Activated naive CD4-positive, alpha-beta T cell treated with anti-CD3 and anti-CD28 coated beads, Interleukin-2, amount 10 ng/mL, durations not matched to agents 7 days and 5 days (primary cell): Measurements from ENCODE around the gene ADGRV1.
"Not testable (repeated sequence)": the region's sequence is repeated elsewhere in the genome, so short reads cannot be mapped to it uniquely, and the experiment has no call there.

Experiments
- CTCF ChIA-PET: fragments of 350-600 bp; sonication (Branson Sonifier 250); formaldehyde crosslinking; loops from one replicate; lab custom pipeline; 2021; ENCODE audit warnings: antibody characterized with exemption; lab: Charles Lee
- DNase-seq: peaks from one replicate; pipeline ENCODE4 v3.0.0-alpha.2; 2020
- H3K27ac Mint-ChIP-seq: one replicate; pipeline ENCODE4 v1.8.0; 2021; ENCODE audit warnings: mild to moderate bottlenecking, moderate library complexity, mixed read lengths
- H3K27me3 Mint-ChIP-seq: one replicate; pipeline ENCODE4 v1.8.0; 2021; ENCODE audit warnings: mild to moderate bottlenecking, mixed read lengths
- H3K36me3 Mint-ChIP-seq: one replicate; pipeline ENCODE4 v1.8.0; 2021; ENCODE audit warnings: mixed read lengths
- H3K4me1 Mint-ChIP-seq: one replicate; pipeline ENCODE4 v1.8.0; 2021; ENCODE audit warnings: mixed read lengths
- H3K4me3 Mint-ChIP-seq: one replicate; pipeline ENCODE4 v1.8.0; 2021; ENCODE audit warnings: mild to moderate bottlenecking, moderate library complexity, mixed read lengths
- H3K9me3 Mint-ChIP-seq: one replicate; pipeline ENCODE4 v1.8.0; 2021; ENCODE audit warnings: mixed read lengths

ADGRV1 gene

GRCh38 chr5:90709323-90710155, 150.9 kb downstream of the ADGRV1 start:
- Mint-ChIP-seq H3K36me3 (no peaks in the 10 kb centered on the region), H3K27me3 (no peaks in the 10 kb centered on the region), H3K4me3 (no peak overlapping the region), H3K9me3 (no peaks in the 10 kb centered on the region), H3K4me1 (no peaks in the 10 kb centered on the region), H3K27ac (no peak overlapping the region)
- CTCF ChIA-PET, result interaction anchor here (1.2 kb wide), 1 partner anchor 74 kb away, joined by 5 read pairs; no protein-coding TSS in a partner anchor
- no peak for DNase-seq

- no peak for DNase-seq
- Mint-ChIP-seq H3K9me3 (no peaks in the 10 kb centered on the region), H3K27me3 (no peaks in the 10 kb centered on the region), H3K36me3 (no peaks in the 10 kb centered on the region), H3K4me3 (no peak overlapping the region), H3K4me1 (no peaks in the 10 kb centered on the region), H3K27ac (no peak overlapping the region)
- CTCF ChIA-PET, result no interaction called here
Measured at GRCh38 chr5:90718387-90718786, 159.8 kb downstream of the ADGRV1 start.

GRCh38 chr5:90739567-90739966, 181.0 kb downstream of the ADGRV1 start:
- Mint-ChIP-seq H3K4me1 (no peaks in the 10 kb centered on the region), H3K36me3 (no peaks in the 10 kb centered on the region), H3K27me3 (no peaks in the 10 kb centered on the region), H3K27ac (no peak overlapping the region), H3K9me3 (peaks cover 2% of the 10 kb centered on the region), H3K4me3 (no peak overlapping the region)
- CTCF ChIA-PET, result no interaction called here
- no peak for DNase-seq

GRCh38 chr5:90740244-90740799, 181.7 kb downstream of the ADGRV1 start:
- H3K4me1 Mint-ChIP-seq, result no peaks in the 10 kb centered on the region
- DNase-seq, result no peak
- H3K9me3 Mint-ChIP-seq, result peaks cover 2% of the 10 kb centered on the region
- CTCF ChIA-PET, result no interaction called here
- H3K27ac Mint-ChIP-seq, result no peak overlapping the region
- no peak overlapping the region for H3K4me3 Mint-ChIP-seq
- H3K27me3 Mint-ChIP-seq, result no peaks in the 10 kb centered on the region
- H3K36me3 Mint-ChIP-seq, result no peaks in the 10 kb centered on the region

- CTCF ChIA-PET, result no interaction called here
- no peak overlapping the region for H3K4me3 Mint-ChIP-seq
- peaks cover 2% of the 10 kb centered on the region for H3K9me3 Mint-ChIP-seq
- H3K27ac Mint-ChIP-seq, result no peak overlapping the region
- no peaks in the 10 kb centered on the region for H3K36me3 Mint-ChIP-seq
- DNase-seq, result no peak
- no peaks in the 10 kb centered on the region for H3K4me1 Mint-ChIP-seq
- no peaks in the 10 kb centered on the region for H3K27me3 Mint-ChIP-seq
Measured at GRCh38 chr5:90741022-90741564, 182.5 kb downstream of the ADGRV1 start.

- no peak for DNase-seq
- Mint-ChIP-seq H3K4me1 (no peaks in the 10 kb centered on the region), H3K36me3 (no peaks in the 10 kb centered on the region), H3K4me3 (no peak overlapping the region), H3K27me3 (no peaks in the 10 kb centered on the region), H3K9me3 (no peaks in the 10 kb centered on the region), H3K27ac (no peak overlapping the region)
- CTCF ChIA-PET, result no interaction called here
Measured at GRCh38 chr5:90746119-90746518, 187.5 kb downstream of the ADGRV1 start.

- Mint-ChIP-seq H3K27ac (no peak overlapping the region), H3K27me3 (no peaks in the 10 kb centered on the region), H3K4me3 (no peak overlapping the region), H3K36me3 (no peaks in the 10 kb centered on the region), H3K9me3 (no peaks in the 10 kb centered on the region), H3K4me1 (no peaks in the 10 kb centered on the region)
- no peak for DNase-seq
- CTCF ChIA-PET, result no interaction called here
Measured at GRCh38 chr5:90747175-90747574, 188.6 kb downstream of the ADGRV1 start.

GRCh38 chr5:90747693-90748092, 189.1 kb downstream of the ADGRV1 start:
- Mint-ChIP-seq H3K9me3 (no peaks in the 10 kb centered on the region), H3K36me3 (no peaks in the 10 kb centered on the region), H3K4me3 (no peak overlapping the region), H3K4me1 (no peaks in the 10 kb centered on the region), H3K27me3 (no peaks in the 10 kb centered on the region), H3K27ac (no peak overlapping the region)
- CTCF ChIA-PET, result no interaction called here
- DNase-seq, result no peak

GRCh38 chr5:90759119-90759518, 200.5 kb downstream of the ADGRV1 start:
- Mint-ChIP-seq H3K9me3 (no peaks in the 10 kb centered on the region), H3K4me3 (no peak overlapping the region), H3K27ac (no peak overlapping the region), H3K27me3 (no peaks in the 10 kb centered on the region), H3K4me1 (no peaks in the 10 kb centered on the region), H3K36me3 (no peaks in the 10 kb centered on the region)
- DNase-seq, result no peak
- CTCF ChIA-PET, result no interaction called here

GRCh38 chr5:90767710-90768109, 209.1 kb downstream of the ADGRV1 start:
- Mint-ChIP-seq H3K4me1 (no peaks in the 10 kb centered on the region), H3K9me3 (no peaks in the 10 kb centered on the region), H3K27me3 (no peaks in the 10 kb centered on the region), H3K36me3 (no peaks in the 10 kb centered on the region), H3K4me3 (no peak overlapping the region), H3K27ac (no peak overlapping the region)
- no peak for DNase-seq
- CTCF ChIA-PET, result no interaction called here

- DNase-seq, CTCF ChIA-PET, H3K4me1 Mint-ChIP-seq, H3K27ac Mint-ChIP-seq, H3K9me3 Mint-ChIP-seq, H3K27me3 Mint-ChIP-seq, H3K36me3 Mint-ChIP-seq, H3K4me3 Mint-ChIP-seq: not testable (repeated sequence)
Measured at GRCh38 chr5:90770006-90770541, 211.5 kb downstream of the ADGRV1 start.

- Mint-ChIP-seq H3K27me3 (no peaks in the 10 kb centered on the region), H3K9me3 (no peaks in the 10 kb centered on the region), H3K4me1 (no peaks in the 10 kb centered on the region), H3K4me3 (no peak overlapping the region), H3K36me3 (no peaks in the 10 kb centered on the region), H3K27ac (no peak overlapping the region)
- no peak for DNase-seq
- CTCF ChIA-PET, result no interaction called here
Measured at GRCh38 chr5:90777959-90778358, 219.4 kb downstream of the ADGRV1 start.

- Mint-ChIP-seq H3K27ac (no peak overlapping the region), H3K4me3 (no peak overlapping the region), H3K4me1 (no peaks in the 10 kb centered on the region), H3K27me3 (no peaks in the 10 kb centered on the region), H3K36me3 (no peaks in the 10 kb centered on the region), H3K9me3 (no peaks in the 10 kb centered on the region)
- DNase-seq, result peak; percentile 76
- CTCF ChIA-PET, result interaction anchor here (0.6 to 2.1 kb wide), 16 partner anchors 8 to 518 kb away, joined by 3 to 15 read pairs (median 3); no protein-coding TSS in a partner anchor
Measured at GRCh38 chr5:90783460-90784333, 225.1 kb downstream of the ADGRV1 start.

- CTCF ChIA-PET, result no interaction called here
- H3K27me3 Mint-ChIP-seq, result peaks cover 4% of the 10 kb centered on the region
- no peaks in the 10 kb centered on the region for H3K36me3 Mint-ChIP-seq
- H3K4me3 Mint-ChIP-seq, result no peak overlapping the region
- H3K9me3 Mint-ChIP-seq, result no peaks in the 10 kb centered on the region
- no peak for DNase-seq
- no peaks in the 10 kb centered on the region for H3K4me1 Mint-ChIP-seq
- no peak overlapping the region for H3K27ac Mint-ChIP-seq
Measured at GRCh38 chr5:90786756-90787155, 228.2 kb downstream of the ADGRV1 start.
